ENCODE measurements around the gene MIOS.
"Not testable (repeated sequence)": the region's sequence is repeated elsewhere in the genome, so short reads cannot be mapped to it uniquely, and the experiment has no call there.

Gene MIOS

GRCh38 chr7:7651479-7651878 is 84.8 kb downstream of the MIOS start:
- no peak for DNase-seq

GRCh38 chr7:7652798-7653540 is 86.3 kb downstream of the MIOS start:
- no peak for DNase-seq

GRCh38 chr7:7653593-7654187 is 87.0 kb downstream of the MIOS start:
- peak; percentile 21 for DNase-seq

GRCh38 chr7:7654964-7655715 is 88.5 kb downstream of the MIOS start:
- DNase-seq: no peak

GRCh38 chr7:7656459-7656858 is 89.8 kb downstream of the MIOS start:
- not testable (repeated sequence) for DNase-seq

Data from inflammatory macrophage treated with lipopolysaccharide for 4 hours (primary cell).